Activated T-cell treated with anti-CD3 and anti-CD28 coated beads for 48 hours (primary cell): ENCODE measurements around the gene MAZ.
A peak's percentile ranks its signal among the peaks of the same experiment; 100 is the strongest.

Experiments used
- DNase-seq: peaks from one replicate; pipeline ENCODE4 v3.0.0-alpha.2; 2020; ENCODE audit warnings: low read depth

Gene MAZ

DNA sequence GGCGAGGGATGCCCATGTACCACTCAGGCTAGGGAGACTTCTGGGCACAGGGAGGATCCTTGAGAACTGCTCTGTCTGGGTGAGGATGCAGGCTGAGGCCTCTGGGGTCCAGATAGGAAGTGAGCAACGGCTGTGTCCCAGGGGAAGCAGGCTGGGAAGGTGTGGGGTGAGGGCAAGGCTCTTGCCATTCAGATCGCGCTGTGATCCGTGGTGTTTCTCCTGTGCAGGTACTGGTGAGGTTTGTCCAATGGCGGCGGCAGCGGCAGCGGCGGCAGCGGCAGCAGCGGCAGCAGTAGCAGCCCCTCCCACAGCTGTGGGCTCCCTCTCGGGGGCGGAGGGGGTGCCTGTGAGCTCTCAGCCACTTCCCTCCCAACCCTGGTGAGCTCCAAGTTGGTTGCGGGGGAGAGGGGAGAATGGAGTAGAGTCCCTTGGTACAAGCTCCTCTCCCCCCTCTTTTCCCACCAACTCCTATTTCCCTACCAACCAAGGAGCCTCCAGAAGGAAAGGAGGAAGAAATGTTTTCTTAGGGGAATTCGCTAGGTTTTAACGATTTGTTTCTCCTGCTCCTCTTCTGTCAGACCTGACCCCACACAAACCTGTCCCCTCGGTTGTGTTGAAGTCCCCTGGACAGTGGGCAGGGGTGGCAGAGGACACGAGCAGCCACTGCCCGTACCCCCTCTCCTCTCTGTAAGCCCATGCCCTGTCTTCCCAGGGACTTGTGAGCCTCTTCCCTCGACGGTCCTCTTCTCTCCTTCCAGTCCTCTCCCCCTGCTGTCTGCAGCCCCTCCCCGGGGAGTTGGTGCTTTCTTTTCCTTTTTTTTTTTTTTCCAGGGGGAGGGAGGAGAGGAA lies 3.7 kb downstream of the MAZ start:
- no peak for DNase-seq

GRCh38 chr16:29810699-29811169 lies 4.4 kb downstream of the MAZ start:
- no peak for DNase-seq

GRCh38 chr16:29811170-29811895 lies 5.0 kb downstream of the MAZ start:
- peak; percentile 77 for DNase-seq

GRCh38 chr16:29811896-29812665 lies 5.8 kb downstream of the MAZ start, which contains the start of gene PRRT2:
Gene PRRT2, plus strand, starts transcription at chr16:29812193. Its CDS starts 862 bp downstream, at chr16:29813055.
- DNase-seq = peak; percentile 56

- DNase-seq = no peak
Measured at GRCh38 chr16:29812754-29813643, 6.7 kb downstream of the MAZ start.

GRCh38 chr16:29813644-29814562 lies 7.6 kb downstream of the MAZ start:
- no peak for DNase-seq

DNA sequence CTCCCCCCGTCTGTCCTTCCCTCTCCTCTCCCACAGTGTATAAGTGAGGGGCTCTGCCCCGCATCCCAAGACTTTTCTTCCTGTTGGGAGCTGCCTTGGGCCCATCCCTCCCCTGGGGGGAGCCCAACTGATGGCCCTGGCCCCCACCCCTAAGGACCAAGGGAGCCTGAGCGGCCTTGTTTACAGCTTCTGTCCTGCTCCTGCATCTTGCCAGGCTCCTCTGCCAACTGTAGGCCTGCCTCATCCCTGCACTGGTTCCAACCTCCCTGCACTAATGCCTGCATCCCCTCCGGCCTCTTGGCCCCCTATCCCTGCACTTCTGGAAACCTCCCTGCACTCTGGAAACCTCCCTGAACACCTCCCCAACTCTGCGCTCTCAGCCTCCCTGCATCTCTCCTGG lies 8.3 kb downstream of the MAZ start:
- DNase-seq = no peak

- DNase-seq = no peak
Measured at GRCh38 chr16:29815032-29815721, 8.8 kb downstream of the MAZ start.

GRCh38 chr16:29815793-29816693 lies 9.7 kb downstream of the MAZ start, which contains the start of gene PAGR1:
Gene PAGR1, plus strand, starts transcription at chr16:29816152. Its CDS starts 374 bp downstream, at chr16:29816526.
- DNase-seq = peak; percentile 97

DNA sequence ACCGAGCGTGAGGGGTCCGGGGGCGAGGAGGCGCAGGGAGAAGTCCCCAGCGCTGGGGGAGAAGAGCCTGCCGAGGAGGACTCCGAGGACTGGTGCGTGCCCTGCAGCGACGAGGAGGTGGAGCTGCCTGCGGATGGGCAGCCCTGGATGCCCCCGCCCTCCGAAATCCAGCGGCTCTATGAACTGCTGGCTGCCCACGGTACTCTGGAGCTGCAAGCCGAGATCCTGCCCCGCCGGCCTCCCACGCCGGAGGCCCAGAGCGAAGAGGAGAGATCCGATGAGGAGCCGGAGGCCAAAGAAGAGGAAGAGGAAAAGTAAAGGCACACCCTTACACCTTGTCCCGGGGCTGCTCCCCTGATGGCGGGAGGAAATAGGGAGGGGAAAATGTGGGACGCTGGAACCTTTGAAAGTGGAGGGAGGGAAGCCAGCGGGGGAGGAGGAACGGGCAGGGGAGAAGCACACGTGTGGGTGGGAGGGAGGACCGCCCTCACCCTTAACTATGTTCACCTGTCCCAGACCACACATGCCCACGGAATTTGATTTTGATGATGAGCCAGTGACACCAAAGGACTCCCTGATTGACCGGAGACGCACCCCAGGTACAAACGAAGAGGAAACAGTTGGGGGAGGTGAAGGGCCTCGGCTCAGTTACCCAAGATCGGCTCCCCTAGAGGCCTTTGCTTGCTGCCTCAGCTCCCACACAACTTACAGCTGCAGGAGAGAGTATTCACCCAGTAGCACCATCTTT lies 10.5 kb downstream of the MAZ start:
- peak; percentile 74 for DNase-seq

DNA sequence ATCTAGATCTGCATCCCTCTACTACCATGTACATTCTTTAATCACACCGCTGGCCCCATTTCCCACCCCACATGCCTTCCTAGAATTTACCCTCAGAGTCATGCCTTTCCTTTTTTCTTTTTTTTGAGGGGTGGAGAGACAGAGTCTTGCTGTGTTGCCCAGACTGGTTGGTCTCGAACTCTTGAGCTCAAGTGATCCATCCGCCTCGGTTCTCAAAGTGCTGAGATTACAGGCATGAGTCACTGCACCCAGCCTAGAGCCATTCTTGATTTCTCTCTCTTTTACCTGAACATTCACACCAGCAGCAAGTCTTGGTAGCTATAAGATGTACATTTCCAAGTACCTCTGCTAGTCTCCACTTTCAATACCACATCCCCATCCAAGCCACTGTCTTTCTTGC lies 11.8 kb downstream of the MAZ start:
- DNase-seq = no peak

- no peak for DNase-seq
Measured at GRCh38 chr16:29819506-29819905, 13.2 kb downstream of the MAZ start.

GRCh38 chr16:29820271-29820701 lies 14.0 kb downstream of the MAZ start, which contains the start of gene MVP:
Gene MVP, plus strand, starts transcription at chr16:29820462. Its CDS starts 10,088 bp downstream, at chr16:29830550.
- peak; percentile 53 for DNase-seq

GRCh38 chr16:29820730-29821642 lies 14.7 kb downstream of the MAZ start:
- DNase-seq = no peak

DNA sequence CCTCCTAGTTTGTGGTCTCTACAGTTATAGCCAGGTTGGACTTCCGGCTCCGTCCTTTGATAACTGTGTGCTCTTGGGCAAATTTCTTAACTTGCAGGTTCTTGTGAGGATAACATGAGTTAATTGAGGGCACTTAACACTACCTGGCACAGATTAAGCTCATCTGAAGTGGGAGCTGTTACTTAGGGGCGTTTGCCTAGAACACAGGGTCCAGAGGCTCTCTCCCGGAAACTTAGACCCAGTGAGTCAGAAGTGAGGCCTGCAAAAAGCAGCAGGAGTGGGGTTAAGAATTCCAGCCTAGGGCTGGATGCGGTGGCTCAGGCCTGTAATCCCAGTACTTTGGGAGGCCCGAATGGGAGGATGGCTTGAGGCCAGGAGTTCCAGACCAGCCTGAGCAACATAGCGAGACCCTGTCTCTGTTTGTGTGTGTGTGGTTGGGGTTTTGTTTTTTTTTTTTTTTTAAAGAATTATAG lies 15.3 kb downstream of the MAZ start:
- DNase-seq = no peak

DNA sequence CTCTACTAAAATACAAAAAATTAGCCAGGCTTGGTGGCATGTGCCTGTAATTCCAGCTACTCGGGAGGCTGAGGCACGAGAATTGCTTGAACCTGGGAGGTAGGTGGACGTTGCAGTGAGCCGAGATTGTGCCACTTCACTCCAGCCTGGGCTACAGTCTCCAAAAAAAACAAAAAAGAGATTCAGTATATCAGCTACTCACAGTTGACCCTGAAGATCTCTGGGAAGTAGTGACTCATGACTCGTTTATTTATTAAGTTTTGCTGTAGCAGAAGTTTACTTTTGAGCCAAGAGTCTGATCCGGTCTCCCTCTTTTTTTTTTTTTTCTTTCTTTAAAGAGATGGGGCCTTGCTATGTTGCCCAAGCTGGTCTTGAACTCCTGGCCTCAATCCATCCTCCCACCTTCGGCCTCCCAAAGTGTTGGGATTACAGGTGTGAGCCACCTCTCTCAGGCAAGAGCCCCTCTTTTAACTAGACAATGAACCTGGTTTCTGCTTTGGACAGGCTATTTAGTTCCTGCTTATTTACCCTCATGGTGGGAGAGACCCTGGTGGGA lies 18.3 kb downstream of the MAZ start:
- no peak for DNase-seq
